OCI-LY1 (cell line): Measurements from ENCODE around the gene MX2.

ENCODE experiments used
- CTCF ChIP-seq: fragments of 200-600 bp; sonication (generic), shearing (Covaris generic); IDR thresholded peaks from 2 replicates; pipeline ENCODE4 v1.5.1; 2017; ENCODE audit warnings: mild to moderate bottlenecking, antibody characterized with exemption, low read length, moderate library complexity, mixed read lengths
- EZH2 ChIP-seq: fragments of 200-600 bp; sonication (generic), shearing (Covaris generic); IDR thresholded peaks from 2 replicates; pipeline ENCODE4 v1.8.0; 2017; ENCODE audit warnings: borderline replicate concordance, mixed run types, mild to moderate bottlenecking, antibody characterized with exemption, low read length, moderate library complexity, mixed read lengths

DNA sequence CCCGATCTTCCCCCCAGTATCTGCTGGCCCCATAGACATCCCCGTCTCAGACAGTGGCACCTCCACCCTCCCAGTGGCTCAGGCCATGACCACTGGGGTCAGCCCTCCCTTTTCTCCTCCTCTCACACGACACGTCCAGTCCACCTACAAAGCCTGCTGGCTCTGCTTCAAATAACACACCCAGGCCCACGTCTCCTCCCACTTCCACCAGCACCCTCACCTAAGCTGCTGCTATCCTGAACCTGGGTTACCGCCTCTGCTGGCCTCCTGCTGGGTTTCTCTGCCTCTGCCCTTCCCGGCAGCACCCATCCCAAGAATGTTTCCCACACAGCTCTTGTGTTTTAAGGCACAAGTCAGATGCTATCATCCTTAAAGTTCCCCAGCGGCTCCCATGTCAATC, 26.0 kb downstream of the MX2 start:
- no peak for TF ChIP-seq CTCF
- TF ChIP-seq EZH2, result no peak
